HG03066 (cell line): ENCODE results near the gene NUCB1.
"Not testable (repeated sequence)": the region's sequence is repeated elsewhere in the genome, so short reads cannot be mapped to it uniquely, and the experiment has no call there.

Source experiments
- ATAC-seq: cut with Tn5 transposase; IDR thresholded peaks from one replicate; pipeline ENCODE4 v1.9.1; 2021; ENCODE audit warnings: low read depth; ENCODE audit not compliant: unreplicated experiment

The NUCB1 gene

DNA sequence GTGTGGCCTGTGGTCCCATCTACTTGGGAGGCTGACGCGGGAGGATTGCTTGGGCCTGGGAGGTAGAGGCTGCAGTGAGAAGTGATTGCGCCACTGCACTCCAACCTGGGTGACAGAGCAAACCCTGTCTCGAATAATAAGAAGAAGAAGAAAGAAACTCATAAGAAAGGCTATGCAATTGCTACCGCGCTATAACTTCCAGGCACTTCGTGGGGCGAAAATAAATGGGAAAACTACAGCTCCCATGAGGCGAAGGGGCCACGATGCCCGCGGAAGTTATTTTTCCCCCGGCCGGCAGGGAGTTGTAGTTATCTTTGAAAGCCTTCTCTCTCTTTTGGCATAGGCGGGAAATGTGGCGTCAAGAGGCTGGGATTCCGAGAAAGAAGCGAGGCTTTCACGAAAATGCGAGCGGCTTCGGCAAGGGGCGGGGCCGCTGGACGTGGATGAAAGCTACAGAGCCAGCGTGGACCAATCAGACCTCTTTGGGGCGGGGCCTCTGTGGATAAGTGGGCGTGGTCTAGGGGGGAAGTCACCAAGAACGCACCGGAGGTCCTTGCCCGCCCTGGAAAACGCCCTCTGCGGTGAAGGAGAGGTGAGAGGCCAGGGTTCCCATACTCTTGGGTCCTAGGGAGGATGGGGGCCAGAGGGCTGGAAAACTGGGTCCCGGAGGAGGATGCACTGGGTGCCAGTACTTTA is at the start of gene NUCB1:
TSS of gene NUCB1 (plus strand) at position 532 of the 696 bp plus-strand sequence. CDS start 485 bp downstream, outside the sequence.
- ATAC-seq: peak; percentile 84

DNA sequence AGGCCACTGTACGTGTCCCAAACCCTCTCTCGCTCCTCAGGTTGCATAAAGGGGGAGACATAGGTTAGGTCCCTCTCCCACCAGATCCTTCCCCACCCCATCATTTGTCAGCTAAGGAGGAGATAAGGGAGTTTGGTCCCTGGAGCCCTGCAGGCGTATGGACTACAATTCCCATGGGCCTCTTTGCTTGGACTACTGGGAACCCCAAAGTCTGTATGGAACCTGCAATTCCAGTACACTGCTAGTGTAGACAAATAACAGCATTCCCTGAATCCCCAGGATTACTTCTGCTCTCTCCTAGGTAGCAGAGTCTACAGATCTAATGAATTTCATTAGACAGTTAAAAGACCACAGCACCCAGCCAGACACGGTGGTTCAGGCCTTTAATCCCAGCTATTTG is 47.8 kb upstream of the NUCB1 start:
- ATAC-seq: no peak

DNA sequence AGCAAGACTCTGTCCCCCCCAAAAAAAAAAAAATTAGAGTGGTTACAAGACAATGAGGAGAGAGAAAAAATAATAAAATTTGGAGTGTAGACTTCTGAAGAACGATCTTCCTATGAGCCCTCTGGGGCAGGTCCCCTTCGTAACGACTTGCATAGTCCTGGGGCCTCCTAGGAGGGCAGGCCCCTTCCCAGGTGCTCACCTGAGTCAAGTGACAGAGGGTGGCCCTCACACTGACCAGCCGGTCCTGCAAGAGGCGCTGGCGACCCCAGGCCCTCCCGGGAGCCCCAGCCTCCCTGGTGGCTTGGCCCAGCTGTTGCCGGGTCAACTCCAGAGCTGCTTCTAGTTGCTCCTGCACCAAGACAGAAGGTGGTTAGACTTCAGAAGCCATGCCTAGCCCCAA is 46.6 kb upstream of the NUCB1 start:
- no peak for ATAC-seq

DNA sequence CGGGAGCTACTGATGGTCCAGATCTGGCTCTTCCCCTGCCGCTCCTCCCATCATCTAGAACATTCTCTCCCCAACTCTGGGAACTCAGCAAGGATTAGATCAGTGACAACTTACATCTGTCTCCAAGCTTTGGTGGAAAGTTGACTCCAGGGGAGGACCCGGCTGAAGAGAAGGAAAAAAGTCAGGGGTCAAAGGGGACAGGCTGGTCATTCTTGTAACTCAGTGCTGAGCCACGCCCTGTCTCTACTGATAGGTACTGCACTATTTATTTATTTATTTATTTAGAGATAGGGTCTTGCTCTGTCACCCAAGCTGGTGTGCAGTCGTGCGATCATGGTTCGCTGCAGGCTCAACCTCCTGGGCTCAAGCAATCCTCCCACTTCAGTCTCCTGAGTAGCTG is 46.0 kb upstream of the NUCB1 start:
- ATAC-seq: no peak

DNA sequence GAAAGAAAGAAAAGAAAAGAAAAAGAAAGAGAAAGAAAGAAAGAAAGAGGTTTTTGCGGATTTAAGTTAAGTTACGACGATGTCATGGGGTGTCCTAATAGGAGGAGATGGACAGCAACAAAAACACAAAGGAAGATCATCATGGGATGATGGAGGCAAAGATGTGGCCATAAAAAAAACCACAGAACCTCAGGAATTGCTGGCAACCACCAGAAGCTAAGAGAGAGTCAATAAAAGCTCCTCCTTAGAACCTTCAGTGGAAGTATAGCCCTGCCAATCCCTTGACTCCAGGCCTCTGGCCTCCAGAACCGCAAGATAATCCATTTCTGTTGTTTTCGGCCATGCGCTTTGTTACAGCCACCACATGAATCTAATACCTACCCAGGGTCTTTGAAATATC is 43.2 kb upstream of the NUCB1 start:
- no peak for ATAC-seq

DNA sequence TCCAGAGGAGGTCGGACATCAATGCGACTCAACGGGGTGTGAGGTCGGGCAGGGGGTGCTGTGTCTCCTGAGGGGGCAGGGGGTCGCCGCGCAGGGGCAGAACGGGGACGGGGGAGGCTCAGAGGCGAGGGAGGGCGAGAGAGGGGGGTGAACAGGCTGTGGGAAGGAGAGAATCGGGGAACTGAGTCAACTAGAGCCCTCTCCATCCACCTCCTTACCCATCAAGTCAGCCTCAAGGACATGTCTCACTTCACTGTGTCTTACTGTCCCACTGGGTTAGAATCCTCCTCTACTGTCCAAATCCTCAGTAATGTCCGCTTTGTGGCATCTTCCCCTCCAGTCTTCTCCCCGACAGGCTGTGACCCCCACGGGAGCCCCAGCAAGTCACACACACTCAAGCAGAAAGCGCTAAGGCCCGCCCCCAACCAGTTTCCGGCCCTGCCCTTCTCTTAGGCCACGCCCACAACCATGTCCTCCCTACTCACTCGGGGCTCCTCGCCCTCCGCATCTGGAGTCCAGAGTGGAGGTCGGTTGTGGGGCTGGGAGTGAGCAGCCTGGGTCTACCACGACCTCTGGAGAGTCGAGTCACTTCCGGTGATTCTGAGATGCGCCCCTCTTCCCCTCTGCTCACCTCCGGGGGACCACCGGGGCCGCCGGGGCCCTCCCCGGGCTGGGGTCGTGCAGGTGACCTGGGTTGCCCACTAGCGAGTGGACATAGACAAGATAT is 41.0 kb upstream of the NUCB1 start:
- ATAC-seq: no peak

DNA sequence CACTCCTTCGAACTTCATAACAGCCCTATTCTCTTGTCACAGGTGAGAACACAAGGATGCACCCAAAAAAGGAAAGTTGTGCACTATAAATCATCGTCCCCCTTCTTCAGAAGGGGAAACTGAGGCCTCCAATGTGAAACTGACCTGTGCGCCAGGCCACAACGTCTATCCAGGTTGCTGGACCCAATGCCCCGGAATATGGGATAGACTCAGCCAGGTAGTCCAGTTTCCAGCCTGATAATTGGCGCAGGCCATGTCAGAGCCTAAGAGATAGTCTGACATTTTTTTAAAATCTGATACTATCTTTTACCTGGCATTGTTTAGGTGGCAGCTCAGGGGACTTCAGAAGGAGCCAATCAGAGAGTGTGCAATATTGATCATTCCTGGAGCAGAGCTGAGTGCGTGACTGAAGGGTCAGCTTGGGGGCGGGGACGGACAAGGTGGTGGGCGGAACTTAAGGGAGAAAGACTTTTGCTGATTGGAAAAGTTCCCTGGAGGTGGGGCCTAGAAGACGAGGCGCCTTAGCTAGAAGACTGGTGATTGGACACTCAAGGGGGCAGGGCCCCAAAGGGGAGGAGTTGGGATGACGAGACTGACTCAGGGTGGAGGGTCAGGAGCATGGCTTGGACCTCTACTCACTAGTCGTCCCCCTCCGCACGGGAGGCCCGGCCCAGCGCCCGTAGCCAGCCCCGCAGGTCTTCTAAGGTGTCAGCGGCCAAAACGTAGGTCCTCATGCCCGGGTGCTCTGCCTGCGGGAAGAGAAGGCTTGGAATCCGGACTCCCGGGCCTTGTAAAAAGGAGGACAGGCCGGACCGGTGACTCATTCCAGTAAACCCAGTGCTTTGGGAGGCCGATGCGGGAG is 40.2 kb upstream of the NUCB1 start:
- ATAC-seq: no peak

DNA sequence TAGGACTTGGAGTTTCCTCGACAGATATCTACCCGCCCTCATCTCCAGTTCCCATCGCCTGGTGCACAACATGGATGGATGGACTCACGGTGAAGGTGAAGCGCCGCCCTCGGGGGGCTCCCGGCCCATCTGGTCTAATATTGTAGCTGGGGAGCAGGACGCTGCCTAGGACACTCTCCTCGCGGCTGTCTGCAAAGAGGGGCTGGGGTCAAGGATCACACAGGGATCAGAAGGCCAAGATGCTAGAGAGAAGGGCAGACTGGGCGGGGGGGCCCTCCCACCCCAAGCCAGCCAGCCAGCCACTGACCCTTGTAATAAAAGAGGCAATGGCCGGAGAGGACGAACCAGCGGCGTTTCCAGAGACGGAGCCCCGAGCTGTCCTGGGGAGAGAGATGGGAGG is 38.8 kb upstream of the NUCB1 start:
- ATAC-seq: no peak

DNA sequence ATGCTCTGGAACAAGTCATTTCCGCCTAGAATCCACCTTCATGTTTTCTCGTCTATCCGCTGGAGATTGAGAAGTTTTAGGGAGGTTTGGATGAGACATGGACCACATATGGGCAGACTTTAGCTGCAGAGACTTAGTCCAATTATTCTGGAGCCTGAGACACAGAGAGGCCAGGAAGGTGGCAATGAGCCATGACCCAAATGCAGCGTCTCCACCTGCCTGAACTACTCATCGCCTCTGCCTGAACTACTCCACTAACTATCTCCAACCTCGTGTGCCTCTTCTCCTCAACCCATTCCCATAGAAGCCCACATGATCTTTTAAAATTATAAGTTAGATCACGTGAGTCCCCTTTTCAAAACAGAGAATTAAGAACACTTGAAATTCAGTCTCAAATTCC is 37.3 kb upstream of the NUCB1 start:
- ATAC-seq: no peak

DNA sequence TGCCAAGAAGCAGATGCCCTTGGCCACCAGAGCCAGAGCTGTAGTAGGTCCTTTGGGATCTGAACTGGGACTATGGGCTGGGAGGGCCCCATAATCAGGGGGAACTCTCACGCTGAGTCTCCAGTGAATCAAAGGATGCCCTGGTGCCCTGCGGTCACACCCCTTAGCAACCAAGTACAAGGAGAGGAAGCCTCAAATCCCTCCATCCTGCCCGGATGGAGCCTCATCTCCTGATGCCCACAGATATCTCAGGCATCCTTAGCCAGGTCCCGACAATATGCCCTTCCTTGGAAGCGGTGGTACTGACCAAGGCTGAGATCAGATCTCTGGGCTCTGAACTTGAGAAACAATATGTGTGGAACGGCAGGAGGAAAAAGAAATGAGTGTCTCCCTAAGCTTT is 33.4 kb upstream of the NUCB1 start:
- no peak for ATAC-seq

DNA sequence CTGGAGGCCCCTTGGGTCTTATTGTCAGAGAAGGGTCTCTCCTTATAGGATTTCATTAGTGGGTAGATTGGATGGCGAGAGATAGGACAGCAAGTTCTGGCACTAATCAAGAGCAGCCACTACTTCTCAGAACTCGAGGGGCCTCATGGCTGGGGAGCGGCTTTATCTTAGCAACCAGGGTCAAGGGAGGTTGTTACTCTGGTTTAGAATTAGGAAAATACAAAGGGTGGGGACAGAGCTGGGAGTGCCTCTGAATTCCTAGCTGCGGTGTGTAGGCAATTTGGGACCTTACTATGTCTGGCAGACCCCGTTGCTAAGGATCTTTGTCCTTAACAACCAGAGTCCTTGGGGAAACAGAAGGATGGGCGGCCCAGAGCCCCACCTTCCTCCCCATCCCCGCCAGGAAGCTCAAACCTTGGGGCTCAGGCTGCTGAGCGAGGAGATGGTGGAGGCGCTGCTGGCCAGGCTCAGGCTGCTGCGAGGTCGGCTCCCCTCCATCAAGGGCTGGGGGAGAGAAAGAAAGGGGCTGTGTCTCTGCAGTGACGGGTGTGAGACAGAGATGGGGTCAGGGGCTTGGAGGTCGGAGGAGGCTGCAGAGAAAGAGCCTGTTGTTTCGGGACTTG is 32.9 kb upstream of the NUCB1 start:
- no peak for ATAC-seq

DNA sequence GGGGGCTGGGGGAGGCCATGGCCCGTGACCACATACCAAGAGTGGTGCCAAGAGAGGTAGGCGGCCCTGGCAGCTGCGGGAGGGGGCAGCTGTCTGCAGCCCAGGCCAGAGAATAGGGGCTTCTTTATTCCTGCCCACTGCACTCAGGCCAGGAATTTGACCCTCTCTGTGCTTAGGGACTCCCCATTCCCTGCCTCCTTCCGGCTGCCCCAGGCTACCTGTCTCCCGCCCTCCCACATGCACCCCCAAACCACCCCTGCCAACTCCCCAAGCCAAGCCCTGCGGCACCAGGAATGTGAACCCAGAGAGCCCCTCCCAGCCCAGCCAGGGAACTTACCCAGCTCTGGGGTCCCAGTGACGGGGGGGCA is 32.4 kb upstream of the NUCB1 start:
- ATAC-seq: no peak

DNA sequence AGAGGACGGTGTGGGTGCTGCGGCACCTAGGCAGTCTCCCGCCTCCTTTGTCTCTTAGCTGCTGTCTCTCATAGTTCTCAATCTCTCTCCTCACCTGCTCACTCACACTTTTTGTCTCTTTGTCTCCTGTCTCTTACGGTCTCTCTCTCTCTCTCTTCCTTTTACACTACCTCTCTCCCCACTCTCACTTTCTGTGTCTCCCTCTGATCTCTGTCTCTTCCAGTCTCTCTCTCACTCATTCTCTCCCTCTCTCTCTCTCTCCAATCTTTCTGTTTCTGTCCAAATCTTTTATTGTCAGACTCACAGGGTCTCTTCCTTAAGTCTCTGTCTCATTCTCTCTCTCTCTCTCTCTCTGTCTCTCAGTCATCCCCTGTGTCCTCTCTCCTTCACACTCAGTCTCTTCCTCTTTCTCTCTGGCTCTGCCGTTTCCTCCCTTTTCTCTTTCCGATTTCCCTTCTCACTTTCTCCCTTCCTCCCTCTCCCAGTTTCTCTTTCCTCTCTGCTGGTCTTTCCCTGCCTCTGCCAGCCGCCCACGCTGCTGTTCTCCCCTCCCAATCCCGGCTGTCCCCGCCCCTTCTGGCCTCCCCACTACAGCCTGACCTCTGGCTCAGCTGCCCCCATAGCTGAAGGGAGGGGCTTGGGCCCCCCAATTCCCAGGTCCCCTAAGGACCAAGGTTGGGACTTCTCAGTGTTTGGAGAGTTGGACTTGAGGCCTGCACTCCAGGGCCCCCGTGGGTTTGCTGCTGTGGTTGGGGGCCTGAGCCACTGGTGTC is 31.8 kb upstream of the NUCB1 start, which contains the start of gene PLEKHA4:
TSS of gene PLEKHA4 (minus strand) at position 504 of the 773 bp plus-strand sequence. CDS start 997 bp downstream, outside the sequence.
- ATAC-seq: no peak

DNA sequence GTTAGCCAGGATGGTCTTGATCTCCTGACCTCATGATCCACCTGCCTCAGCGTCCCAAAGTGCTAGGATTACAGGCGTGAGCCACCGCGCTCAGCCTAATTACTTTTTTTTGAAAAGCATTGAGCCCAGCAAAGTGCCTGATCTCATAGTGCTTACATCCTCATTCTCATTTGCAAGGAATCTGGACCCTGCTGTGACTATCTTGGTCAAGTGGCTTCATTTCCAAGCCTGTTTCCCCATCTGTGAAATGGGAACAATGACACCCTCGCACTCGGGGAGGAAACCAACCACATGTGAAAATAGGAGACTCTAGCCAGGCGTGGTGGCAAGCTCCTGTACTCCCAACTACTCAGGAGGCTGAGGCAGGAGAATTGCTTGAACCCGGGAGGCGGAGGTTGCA is 30.1 kb upstream of the NUCB1 start:
- ATAC-seq: no peak

DNA sequence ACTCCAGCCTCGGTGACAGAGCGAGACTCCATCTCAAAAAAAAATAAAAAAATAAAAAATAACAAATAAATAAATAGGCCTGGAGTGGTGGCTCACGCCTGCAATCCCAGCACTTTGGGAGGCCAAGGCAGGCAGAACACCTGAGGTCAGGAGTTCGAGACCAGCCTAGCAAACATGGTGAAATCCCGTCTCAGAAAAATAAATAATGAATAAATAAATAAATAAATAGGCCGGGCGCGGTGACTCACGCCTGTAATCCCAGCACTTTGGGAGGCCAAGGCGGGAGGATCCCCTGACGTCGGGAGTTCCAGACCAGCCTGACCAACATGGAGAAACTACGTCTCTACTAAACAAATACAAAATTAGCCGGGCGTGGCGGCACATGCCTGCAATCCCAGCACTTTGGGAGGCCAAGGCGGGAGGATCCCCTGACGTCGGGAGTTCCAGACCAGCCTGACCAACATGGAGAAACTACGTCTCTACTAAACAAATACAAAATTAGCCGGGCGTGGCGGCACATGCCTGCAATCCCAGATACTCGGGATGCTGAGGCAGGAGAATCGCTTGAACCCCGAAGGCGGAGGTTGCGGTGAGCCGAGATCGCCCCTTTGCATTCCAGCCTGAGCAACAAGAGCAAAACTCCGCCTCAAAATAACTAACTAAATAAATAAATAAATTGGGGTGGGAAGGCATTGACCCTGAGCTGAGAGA is 28.5 kb upstream of the NUCB1 start:
- not testable (repeated sequence) for ATAC-seq

DNA sequence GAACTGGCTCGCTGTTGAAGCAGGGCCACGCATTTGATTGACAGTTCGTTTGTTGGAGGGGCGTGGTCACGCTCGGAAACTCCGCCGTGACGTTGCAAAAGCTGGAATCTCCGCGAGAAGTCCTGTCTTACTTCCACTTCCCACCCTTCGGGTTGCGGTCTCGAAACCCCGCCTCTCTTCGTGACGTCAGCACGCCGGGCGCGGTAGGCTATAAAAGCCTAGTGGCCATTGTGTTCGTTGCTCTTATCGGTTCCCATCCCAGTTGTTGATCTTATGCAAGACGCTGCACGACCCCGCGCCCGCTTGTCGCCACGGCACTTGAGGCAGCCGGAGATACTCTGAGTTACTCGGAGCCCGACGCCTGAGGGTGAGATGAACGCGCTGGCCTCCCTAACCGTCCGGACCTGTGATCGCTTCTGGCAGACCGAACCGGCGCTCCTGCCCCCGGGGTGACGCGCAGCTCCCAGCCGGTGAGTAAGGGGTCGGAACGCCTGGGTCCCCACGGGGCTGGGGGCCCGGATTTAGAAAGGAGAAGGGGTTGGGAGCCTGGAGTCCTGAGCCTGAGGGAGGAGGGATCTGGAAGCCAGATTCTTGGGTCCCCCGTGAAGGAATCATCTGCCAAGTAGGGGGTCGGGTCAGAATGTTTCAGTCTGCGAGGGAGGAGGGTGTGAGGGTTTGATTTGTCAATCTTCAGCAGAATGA is 27.8 kb upstream of the NUCB1 start, which contains the start of gene PPP1R15A:
TSS of gene PPP1R15A (plus strand) at position 240 of the 702 bp plus-strand sequence. CDS start 813 bp downstream, outside the sequence.
- peak; percentile 48 for ATAC-seq

DNA sequence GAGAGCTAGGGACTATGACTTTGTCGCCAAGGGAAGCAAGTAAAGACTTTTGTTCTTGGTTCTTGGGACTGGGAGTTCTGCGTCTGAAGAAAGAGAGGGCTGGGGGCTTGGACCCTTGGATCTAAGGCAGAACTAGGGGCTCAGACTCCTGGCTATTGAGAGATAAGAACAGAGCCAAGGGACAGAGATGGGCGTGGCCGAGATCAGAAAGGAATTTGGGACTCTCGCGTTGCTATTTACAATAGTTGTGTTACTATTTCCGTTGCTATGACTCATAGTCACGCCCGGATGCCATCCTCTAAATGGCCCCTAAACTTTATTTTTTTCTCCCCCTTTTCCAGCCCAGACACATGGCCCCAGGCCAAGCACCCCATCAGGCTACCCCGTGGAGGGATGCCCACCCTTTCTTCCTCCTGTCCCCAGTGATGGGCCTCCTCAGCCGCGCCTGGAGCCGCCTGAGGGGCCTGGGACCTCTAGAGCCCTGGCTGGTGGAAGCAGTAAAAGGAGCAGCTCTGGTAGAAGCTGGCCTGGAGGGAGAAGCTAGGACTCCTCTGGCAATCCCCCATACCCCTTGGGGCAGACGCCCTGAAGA is 27.1 kb upstream of the NUCB1 start:
- ATAC-seq: no peak
